Measurements from ENCODE around the gene BCAS3. TPM values are rescaled to one million over a fixed set of nuclear protein-coding genes. Genes with fewer than 3 reads are reported as not detected.
A peak's percentile ranks its signal among the peaks of the same experiment; 100 is the strongest.

Gene BCAS3
- total RNA-seq (2014; rRNA removed; shearing (Covaris generic); ENCODE audit: low replicate concordance): 12.2 and 33.4 TPM in 2 replicates

- peak within 1 kb of the TSS; percentile 69 for H3K4me3 ChIP-seq
- peak; percentile 99 for DNase-seq
- H3K36me3 ChIP-seq: no peaks in the 10 kb centered on the region
These were observed at the start of gene BCAS3 for GRCh38 chr17:60677308-60678117. TSS of gene BCAS3 (plus strand) at chr17:60677851.

DNA sequence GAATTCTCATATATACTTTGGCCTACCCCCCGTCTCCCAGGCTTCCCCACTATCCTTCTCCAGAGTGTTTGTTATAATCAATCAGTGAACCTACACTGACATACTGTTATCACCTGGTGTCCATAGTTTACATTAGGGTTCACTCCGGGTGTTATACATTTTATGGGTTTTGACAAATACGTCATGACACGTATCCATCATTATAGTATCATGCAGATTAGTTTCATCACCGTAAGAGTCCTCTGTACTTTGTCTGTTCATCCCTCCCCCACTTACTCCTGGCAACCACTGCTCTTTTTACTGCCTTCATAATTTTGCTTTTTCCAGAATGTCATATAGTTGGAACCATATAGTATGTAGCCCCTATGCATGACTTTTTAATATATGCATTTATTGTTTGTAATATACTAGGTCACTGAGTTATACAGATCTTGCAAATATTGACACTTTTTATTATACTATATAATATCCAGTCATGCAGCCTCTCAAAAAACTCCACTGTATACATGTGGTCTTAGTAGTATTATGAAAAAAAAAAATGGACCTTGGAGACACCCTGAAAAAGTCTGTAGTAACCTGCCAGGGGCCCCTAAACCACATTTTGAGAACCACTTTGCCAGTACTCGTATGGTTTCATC lies 49.3 kb upstream of the BCAS3 start:
- Histone ChIP-seq H3K9me3 (no peaks in the 10 kb centered on the region), H3K36me3 (peaks cover 13% of the 10 kb centered on the region), H3K4me3 (no peak overlapping the region), H3K27me3 (no peaks in the 10 kb centered on the region)
- DNase-seq: no peak

More at GRCh38 chr17:60677308-60678117, at the start of gene BCAS3:
- H3K9me3 ChIP-seq: no peaks in the 10 kb centered on the region
- H3K27me3 ChIP-seq: no peaks in the 10 kb centered on the region

DNA sequence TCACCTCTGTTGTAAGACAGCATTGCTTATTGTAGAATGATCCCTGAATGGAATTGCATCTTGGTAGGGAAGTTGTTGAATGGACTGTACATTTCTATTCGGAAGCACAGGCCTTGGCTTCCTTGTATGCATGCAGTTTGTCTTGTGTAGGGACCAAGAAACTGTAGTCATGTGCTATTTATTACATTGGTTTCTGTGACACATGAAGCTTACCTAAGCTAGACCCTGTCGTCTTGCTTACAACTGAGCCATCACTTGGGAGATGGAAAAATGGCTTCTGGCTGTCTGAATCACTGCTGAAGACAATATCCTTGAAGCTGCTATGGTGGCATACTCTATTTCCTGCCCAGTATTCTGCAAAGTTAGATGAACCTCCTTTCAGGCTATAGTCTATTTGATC lies 48.5 kb upstream of the BCAS3 start:
- DNase-seq: no peak
- Histone ChIP-seq H3K9me3 (no peaks in the 10 kb centered on the region), H3K27me3 (no peaks in the 10 kb centered on the region), H3K4me3 (no peak overlapping the region), H3K36me3 (peaks cover 13% of the 10 kb centered on the region)

GRCh38 chr17:60630352-60630751 lies 47.3 kb upstream of the BCAS3 start:
- no peaks in the 10 kb centered on the region for H3K27me3 ChIP-seq
- DNase-seq: no peak
- H3K9me3 ChIP-seq: no peaks in the 10 kb centered on the region
- no peak overlapping the region for H3K4me3 ChIP-seq
- H3K36me3 ChIP-seq: peaks cover 17% of the 10 kb centered on the region

DNA sequence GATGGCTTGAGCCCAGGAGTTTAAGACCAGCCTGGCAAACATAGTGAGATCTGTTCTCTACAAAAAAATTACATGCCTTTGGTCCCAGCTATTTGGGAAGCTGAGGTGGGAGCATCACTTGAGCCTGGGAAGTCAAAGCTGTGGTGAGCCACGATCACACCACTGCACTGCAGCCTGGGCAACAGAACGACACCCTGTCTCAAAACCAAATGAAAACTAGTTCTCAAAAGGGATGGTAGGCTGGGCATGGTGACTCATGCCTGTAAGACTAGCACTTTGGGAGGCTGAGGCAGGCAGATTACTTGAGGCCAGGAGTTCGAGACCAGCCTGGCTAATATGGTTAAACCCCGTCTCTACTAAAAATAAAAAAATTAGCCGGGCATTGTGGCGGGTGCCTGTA lies 46.5 kb upstream of the BCAS3 start:
- no peak overlapping the region for H3K4me3 ChIP-seq
- no peaks in the 10 kb centered on the region for H3K9me3 ChIP-seq
- DNase-seq: no peak
- H3K36me3 ChIP-seq: peaks cover 15% of the 10 kb centered on the region
- H3K27me3 ChIP-seq: no peaks in the 10 kb centered on the region

DNA sequence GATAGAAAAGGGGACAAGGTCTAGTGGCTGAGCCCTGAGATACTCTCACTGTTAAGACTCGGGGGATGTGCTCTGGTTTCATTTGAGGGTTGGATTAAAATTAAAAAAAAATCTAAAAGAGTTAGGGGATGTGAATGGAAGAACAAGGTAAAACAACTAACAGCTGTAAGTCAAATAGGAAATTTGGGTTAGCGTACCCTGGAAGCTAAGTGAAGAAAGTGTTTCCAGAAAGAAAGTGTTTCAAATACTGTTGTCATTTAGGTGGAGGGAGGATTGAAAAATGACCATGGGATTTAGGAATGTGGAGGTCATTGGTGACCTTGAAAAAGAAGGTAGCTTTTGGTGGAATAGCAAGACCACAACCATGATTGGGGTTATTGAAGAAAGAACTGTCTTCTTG lies 40.0 kb upstream of the BCAS3 start:
- peaks cover 18% of the 10 kb centered on the region for H3K36me3 ChIP-seq
- no peaks in the 10 kb centered on the region for H3K27me3 ChIP-seq
- H3K9me3 ChIP-seq: no peaks in the 10 kb centered on the region
- DNase-seq: no peak
- H3K4me3 ChIP-seq: no peak overlapping the region

DNA sequence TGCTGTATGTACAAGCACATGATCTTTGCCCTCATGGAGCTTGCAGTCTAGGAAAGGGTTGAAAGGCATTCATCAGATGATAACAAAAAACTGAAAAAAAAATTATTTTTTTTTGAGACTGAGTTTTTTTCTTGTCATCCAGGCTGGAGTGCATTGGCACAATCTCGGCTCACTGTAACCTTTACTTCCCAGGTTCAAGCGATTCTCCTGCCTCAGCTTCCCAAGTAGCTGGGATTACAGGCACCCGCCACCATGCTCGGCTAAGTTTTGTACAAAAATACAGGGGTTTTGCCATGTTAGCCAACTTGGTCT lies 38.7 kb upstream of the BCAS3 start:
- Histone ChIP-seq H3K4me3 (no peak overlapping the region), H3K27me3 (no peaks in the 10 kb centered on the region), H3K36me3 (peaks cover 18% of the 10 kb centered on the region), H3K9me3 (no peaks in the 10 kb centered on the region)
- DNase-seq: no peak

GRCh38 chr17:60640503-60640902 lies 37.1 kb upstream of the BCAS3 start:
- peaks cover 15% of the 10 kb centered on the region; the same call in 1 of the 2 replicates for H3K36me3 ChIP-seq
- DNase-seq: no peak
- no peaks in the 10 kb centered on the region for H3K27me3 ChIP-seq
- H3K9me3 ChIP-seq: no peaks in the 10 kb centered on the region
- no peak overlapping the region for H3K4me3 ChIP-seq

- Histone ChIP-seq H3K36me3 (peaks cover 12% of the 10 kb centered on the region; the same call in 1 of the 2 replicates), H3K27me3 (no peaks in the 10 kb centered on the region), H3K9me3 (no peaks in the 10 kb centered on the region), H3K4me3 (no peak overlapping the region)
- DNase-seq: no peak
These were observed 36.5 kb upstream of the BCAS3 start for GRCh38 chr17:60641126-60641525.

DNA sequence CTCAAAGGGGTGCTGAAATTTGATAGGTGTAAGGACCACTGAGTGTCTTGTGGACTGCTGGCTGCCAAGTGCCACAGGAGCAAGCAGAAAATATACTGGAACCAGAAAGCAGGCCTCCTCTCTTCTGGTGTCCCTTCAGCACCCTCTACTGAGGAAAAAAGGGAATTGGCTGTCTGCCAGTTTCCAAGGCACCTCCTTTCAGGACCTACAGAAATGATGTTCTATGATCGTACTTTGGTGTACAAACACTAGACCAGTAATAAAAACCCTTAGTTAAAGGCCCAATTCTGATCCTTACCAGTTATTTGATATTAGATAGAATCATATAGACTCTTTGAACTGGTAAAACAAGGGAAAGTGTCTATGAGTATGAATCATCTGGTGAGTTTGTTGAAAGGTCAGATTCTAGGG lies 35.8 kb upstream of the BCAS3 start:
- Histone ChIP-seq H3K27me3 (no peaks in the 10 kb centered on the region), H3K4me3 (no peak overlapping the region), H3K36me3 (peaks cover 12% of the 10 kb centered on the region; the same call in 1 of the 2 replicates), H3K9me3 (no peaks in the 10 kb centered on the region)
- DNase-seq: peak; percentile 66

GRCh38 chr17:60645918-60646523 lies 31.6 kb upstream of the BCAS3 start:
- no peaks in the 10 kb centered on the region for H3K27me3 ChIP-seq
- H3K4me3 ChIP-seq: no peak overlapping the region
- no peak for DNase-seq
- H3K9me3 ChIP-seq: no peaks in the 10 kb centered on the region
- peaks cover 33% of the 10 kb centered on the region for H3K36me3 ChIP-seq

GRCh38 chr17:60646701-60647100 lies 30.9 kb upstream of the BCAS3 start:
- H3K36me3 ChIP-seq: peaks cover 34% of the 10 kb centered on the region
- no peaks in the 10 kb centered on the region for H3K9me3 ChIP-seq
- DNase-seq: no peak
- H3K27me3 ChIP-seq: no peaks in the 10 kb centered on the region
- H3K4me3 ChIP-seq: no peak overlapping the region

DNA sequence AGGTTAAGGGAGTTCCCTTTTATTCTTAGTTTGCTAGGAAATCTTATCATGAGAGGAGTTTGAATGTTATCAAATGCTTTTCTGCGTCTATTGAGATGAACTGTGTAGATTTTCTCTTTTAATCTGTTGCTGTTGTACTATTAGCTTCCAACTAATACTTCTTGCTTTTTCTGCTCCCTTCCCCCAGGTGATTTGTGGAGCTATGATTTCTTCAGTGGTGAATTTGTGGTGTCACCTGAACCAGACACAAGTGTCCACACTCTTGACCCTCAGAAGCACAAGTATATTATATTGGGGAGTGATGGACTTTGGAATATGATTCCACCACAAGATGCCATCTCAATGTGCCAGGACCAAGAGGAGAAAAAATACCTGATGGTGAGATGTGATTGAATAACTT lies 29.9 kb upstream of the BCAS3 start:
- Histone ChIP-seq H3K27me3 (no peaks in the 10 kb centered on the region), H3K36me3 (peaks cover 39% of the 10 kb centered on the region), H3K4me3 (no peak overlapping the region), H3K9me3 (no peaks in the 10 kb centered on the region)
- DNase-seq: no peak

- no peaks in the 10 kb centered on the region for H3K9me3 ChIP-seq
- no peak overlapping the region for H3K4me3 ChIP-seq
- DNase-seq: no peak
- peaks cover 45% of the 10 kb centered on the region for H3K36me3 ChIP-seq
- H3K27me3 ChIP-seq: no peaks in the 10 kb centered on the region
These were observed 25.0 kb upstream of the BCAS3 start for GRCh38 chr17:60652454-60653247.

- no peak for DNase-seq
- Histone ChIP-seq H3K27me3 (no peaks in the 10 kb centered on the region), H3K9me3 (no peaks in the 10 kb centered on the region), H3K36me3 (peaks cover 41% of the 10 kb centered on the region), H3K4me3 (no peak overlapping the region)
These were observed 24.1 kb upstream of the BCAS3 start for GRCh38 chr17:60653569-60653968.

DNA sequence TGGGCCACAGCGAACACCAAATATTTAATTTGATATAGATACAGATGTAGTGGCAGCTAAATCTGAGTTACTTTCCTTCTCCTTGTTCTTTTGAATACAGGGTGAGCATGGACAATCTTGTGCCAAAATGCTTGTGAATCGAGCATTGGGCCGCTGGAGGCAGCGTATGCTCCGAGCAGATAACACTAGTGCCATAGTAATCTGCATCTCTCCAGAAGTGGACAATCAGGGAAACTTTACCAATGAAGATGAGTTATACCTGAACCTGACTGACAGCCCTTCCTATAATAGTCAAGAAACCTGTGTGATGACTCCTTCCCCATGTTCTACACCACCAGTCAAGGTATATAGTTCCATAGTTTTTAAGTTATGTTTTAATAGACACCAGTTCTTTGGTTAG lies 21.2 kb upstream of the BCAS3 start:
- Histone ChIP-seq H3K27me3 (no peaks in the 10 kb centered on the region), H3K36me3 (peaks cover 25% of the 10 kb centered on the region), H3K9me3 (no peaks in the 10 kb centered on the region), H3K4me3 (no peak overlapping the region)
- DNase-seq: no peak

- no peaks in the 10 kb centered on the region for H3K27me3 ChIP-seq
- H3K9me3 ChIP-seq: no peaks in the 10 kb centered on the region
- H3K36me3 ChIP-seq: peaks cover 20% of the 10 kb centered on the region
- DNase-seq: no peak
- no peak overlapping the region for H3K4me3 ChIP-seq
These were observed 18.5 kb upstream of the BCAS3 start for GRCh38 chr17:60659156-60659555.

Measured in MG63 (cell line).